AG09319 (cell line): ENCODE measurements around the gene CAVIN1.
"Not testable (repeated sequence)": the region's sequence is repeated elsewhere in the genome, so short reads cannot be mapped to it uniquely, and the experiment has no call there.

ENCODE experiments used
- DNase-seq: peaks from one replicate; pipeline ENCODE4 v3.0.0-alpha.2; 2010; ENCODE audit warnings: low read depth; ENCODE audit errors: extremely low read depth
- TF ChIP-seq, protein P1 (sequence below): IDR thresholded peaks from 2 replicates; pipeline ENCODE4 v1.5.1; 2011; ENCODE audit warnings: low read depth, mild to moderate bottlenecking, inconsistent platforms, low read length, moderate library complexity

CAVIN1 gene

GRCh38 chr17:42378359-42378958 is 44.6 kb downstream of the CAVIN1 start:
- no peak for DNase-seq
- TF ChIP-seq, protein P1, sequence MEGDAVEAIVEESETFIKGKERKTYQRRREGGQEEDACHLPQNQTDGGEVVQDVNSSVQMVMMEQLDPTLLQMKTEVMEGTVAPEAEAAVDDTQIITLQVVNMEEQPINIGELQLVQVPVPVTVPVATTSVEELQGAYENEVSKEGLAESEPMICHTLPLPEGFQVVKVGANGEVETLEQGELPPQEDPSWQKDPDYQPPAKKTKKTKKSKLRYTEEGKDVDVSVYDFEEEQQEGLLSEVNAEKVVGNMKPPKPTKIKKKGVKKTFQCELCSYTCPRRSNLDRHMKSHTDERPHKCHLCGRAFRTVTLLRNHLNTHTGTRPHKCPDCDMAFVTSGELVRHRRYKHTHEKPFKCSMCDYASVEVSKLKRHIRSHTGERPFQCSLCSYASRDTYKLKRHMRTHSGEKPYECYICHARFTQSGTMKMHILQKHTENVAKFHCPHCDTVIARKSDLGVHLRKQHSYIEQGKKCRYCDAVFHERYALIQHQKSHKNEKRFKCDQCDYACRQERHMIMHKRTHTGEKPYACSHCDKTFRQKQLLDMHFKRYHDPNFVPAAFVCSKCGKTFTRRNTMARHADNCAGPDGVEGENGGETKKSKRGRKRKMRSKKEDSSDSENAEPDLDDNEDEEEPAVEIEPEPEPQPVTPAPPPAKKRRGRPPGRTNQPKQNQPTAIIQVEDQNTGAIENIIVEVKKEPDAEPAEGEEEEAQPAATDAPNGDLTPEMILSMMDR, result no peak

- DNase-seq, result no peak
- TF ChIP-seq, protein P1, result no peak
Measured at GRCh38 chr17:42373896-42374295, 49.2 kb downstream of the CAVIN1 start.

- no peak for DNase-seq
- TF ChIP-seq, protein P1, result no peak
Measured at GRCh38 chr17:42372142-42372541, 50.9 kb downstream of the CAVIN1 start.

GRCh38 chr17:42368797-42369561 is 54.1 kb downstream of the CAVIN1 start:
- not testable (repeated sequence) for DNase-seq

DNA sequence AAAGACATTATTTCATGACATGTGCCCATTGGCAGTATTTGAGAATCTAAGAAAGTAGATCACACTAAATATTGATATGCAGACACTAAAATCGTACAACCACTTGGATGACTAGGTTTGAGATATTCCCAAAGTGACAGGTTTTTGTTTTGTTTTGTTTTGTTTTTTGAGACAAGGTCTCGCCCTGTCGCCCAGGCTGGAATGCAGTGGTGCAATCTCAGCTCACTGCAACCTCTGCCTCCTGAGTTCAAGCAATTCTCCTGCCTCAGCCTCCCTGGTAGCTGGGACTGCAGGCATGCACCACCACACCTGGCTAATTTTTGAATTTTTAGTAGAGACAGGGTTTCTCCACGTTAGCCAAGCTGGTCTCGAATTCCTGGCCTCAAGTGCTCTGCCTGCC is 54.7 kb downstream of the CAVIN1 start:
- not testable (repeated sequence) for DNase-seq

- not testable (repeated sequence) for DNase-seq
Measured at GRCh38 chr17:42366176-42367023, 56.7 kb downstream of the CAVIN1 start.

- no peak for DNase-seq
- TF ChIP-seq, protein P1, result no peak
Measured at GRCh38 chr17:42365136-42365535, 57.9 kb downstream of the CAVIN1 start.

- TF ChIP-seq, protein P1, result no peak
- no peak for DNase-seq
Measured at GRCh38 chr17:42363767-42364585, 59.1 kb downstream of the CAVIN1 start.
